Progenitor cell of endocrine pancreas (in vitro differentiated cells): ENCODE measurements around the gene RNF220. TPM values are rescaled to one million over a fixed set of nuclear protein-coding genes. Genes with fewer than 3 reads are reported as not detected.

Source experiments
- DNase-seq: peaks from one replicate; pipeline ENCODE4 v3.0.0; 2021; ENCODE audit warnings: low spot score; ENCODE audit not compliant: unreplicated experiment
- H3K27ac Mint-ChIP-seq: 2 replicates; pipeline ENCODE4 v1.8.0; 2021; ENCODE audit warnings: mild to moderate bottlenecking, moderate library complexity, mixed read lengths
- H3K27me3 Mint-ChIP-seq: 2 replicates; pipeline ENCODE4 v1.8.0; 2021; ENCODE audit warnings: mixed read lengths
- H3K36me3 Mint-ChIP-seq: 2 replicates; pipeline ENCODE4 v1.8.0; 2022; ENCODE audit warnings: mixed read lengths; ENCODE audit not compliant: insufficient read depth
- H3K4me1 Mint-ChIP-seq: 2 replicates; pipeline ENCODE4 v1.8.0; 2021; ENCODE audit warnings: low read depth, mixed read lengths
- H3K4me3 Mint-ChIP-seq: 2 replicates; pipeline ENCODE4 v1.8.0; 2021; ENCODE audit warnings: low read depth, mild to moderate bottlenecking, moderate library complexity, mixed read lengths
- H3K9me3 Mint-ChIP-seq: 2 replicates; pipeline ENCODE4 v1.8.0; 2021; ENCODE audit warnings: low read depth, mixed read lengths
- CTCF ChIP-seq: fragments of 200-600 bp; sonication (generic); IDR thresholded peaks from one replicate; pipeline ENCODE4 v1.5.0; 2021; ENCODE audit warnings: antibody characterized with exemption, mild to moderate bottlenecking; ENCODE audit not compliant: unreplicated experiment
- total RNA-seq: library from RNA; stranded (reverse); gene quantifications from 2 replicates; pipeline ENCODE4 v1.2.1, GENCODE V29; 2021

Gene RNF220
- total RNA-seq, 1 donor from 2014 or later, result 85.9 TPM

GRCh38 chr1:44604157-44604955, 199.3 kb downstream of the RNF220 start:
- peaks cover 24% of the 10 kb centered on the region for H3K27me3 Mint-ChIP-seq
- DNase-seq, result no peak
- no peak for TF ChIP-seq CTCF
- peaks cover 10% of the 10 kb centered on the region for H3K4me1 Mint-ChIP-seq
- no peaks in the 10 kb centered on the region for H3K9me3 Mint-ChIP-seq
- no peaks in the 10 kb centered on the region for H3K36me3 Mint-ChIP-seq
- peak overlapping the region; percentile 87 for H3K27ac Mint-ChIP-seq
- H3K4me3 Mint-ChIP-seq, result no peak overlapping the region

GRCh38 chr1:44605914-44606615, 201.0 kb downstream of the RNF220 start:
- Mint-ChIP-seq H3K4me1 (peaks cover 13% of the 10 kb centered on the region), H3K36me3 (no peaks in the 10 kb centered on the region), H3K27me3 (peaks cover 34% of the 10 kb centered on the region), H3K27ac (no peak overlapping the region), H3K4me3 (no peak overlapping the region), H3K9me3 (no peaks in the 10 kb centered on the region)
- DNase-seq, result no peak
- no peak for TF ChIP-seq CTCF

GRCh38 chr1:44606701-44607281, 201.7 kb downstream of the RNF220 start:
- Mint-ChIP-seq H3K36me3 (no peaks in the 10 kb centered on the region), H3K9me3 (no peaks in the 10 kb centered on the region), H3K27me3 (peaks cover 40% of the 10 kb centered on the region), H3K27ac (no peak overlapping the region), H3K4me1 (peaks cover 13% of the 10 kb centered on the region), H3K4me3 (no peak overlapping the region)
- TF ChIP-seq CTCF, result no peak
- no peak for DNase-seq

GRCh38 chr1:44608141-44608540, 203.1 kb downstream of the RNF220 start:
- H3K9me3 Mint-ChIP-seq, result no peaks in the 10 kb centered on the region
- no peak for DNase-seq

More at GRCh38 chr1:44608141-44608540, 203.1 kb downstream of the RNF220 start:
- no peaks in the 10 kb centered on the region for H3K36me3 Mint-ChIP-seq
- no peak overlapping the region for H3K27ac Mint-ChIP-seq
- peaks cover 46% of the 10 kb centered on the region for H3K27me3 Mint-ChIP-seq
- H3K4me1 Mint-ChIP-seq, result peaks cover 13% of the 10 kb centered on the region
- peak; percentile 23 for TF ChIP-seq CTCF
- H3K4me3 Mint-ChIP-seq, result no peak overlapping the region
